NB4 (cell line): Measurements from ENCODE around the gene FAHD1.

Experiments
- DNase-seq: peaks from one replicate; pipeline ENCODE4 v3.0.0; 2010; ENCODE audit warnings: low read depth
- H3K4me3 ChIP-seq: one replicate; pipeline ENCODE4 v1.5.1; 2011; ENCODE audit warnings: mild to moderate bottlenecking, low read depth, low read length, moderate library complexity
- CTCF ChIP-seq: IDR thresholded peaks from one replicate; pipeline ENCODE4 v1.5.1; 2012; ENCODE audit warnings: low read depth, low read length
- MAX ChIP-seq: IDR thresholded peaks from 2 replicates; pipeline ENCODE4 v1.6.1; 2011; ENCODE audit warnings: low read depth, low read length
- MYC ChIP-seq: IDR thresholded peaks from 2 replicates; pipeline ENCODE4 v1.6.1; 2011; ENCODE audit warnings: low read depth, low read length
- POLR2A ChIP-seq: IDR thresholded peaks from 2 replicates; pipeline ENCODE4 v1.6.1; 2011; ENCODE audit warnings: mild to moderate bottlenecking; ENCODE audit not compliant: insufficient read length; ENCODE audit errors: extremely low read depth

FAHD1 gene

DNA sequence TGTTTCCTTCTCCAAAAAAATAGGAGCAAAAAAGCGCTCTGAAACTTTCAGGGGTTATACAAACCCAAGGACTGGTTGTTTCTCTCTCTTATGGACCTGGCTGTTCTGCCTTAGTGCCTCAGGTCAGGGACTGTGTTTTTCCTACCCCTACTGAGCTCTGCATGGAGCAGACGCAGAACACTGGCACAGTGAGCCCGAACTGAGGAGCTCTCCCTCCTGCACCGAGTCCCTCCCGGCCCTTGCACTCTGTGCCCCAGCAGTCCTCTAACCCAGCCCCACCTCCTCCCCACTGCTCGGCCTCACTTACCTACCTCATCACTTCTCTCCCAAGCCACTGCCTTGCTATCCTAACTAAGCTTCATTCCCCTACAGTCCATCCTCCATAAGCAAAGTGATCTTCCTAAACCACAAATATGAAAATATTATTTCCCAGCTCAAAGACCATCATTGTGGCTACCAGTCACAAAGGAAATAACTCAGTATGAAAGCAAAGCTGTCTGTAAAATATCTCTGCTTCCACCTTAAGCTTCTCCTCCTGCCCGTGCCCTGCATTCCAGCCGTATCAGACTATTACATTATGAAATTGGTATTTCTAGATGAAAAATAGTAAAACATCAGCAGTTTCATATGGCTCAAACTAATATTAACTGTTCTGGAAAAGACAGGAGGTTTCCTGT lies 31.3 kb downstream of the FAHD1 start:
- no peak for DNase-seq
- TF ChIP-seq CTCF = no peak
- TF ChIP-seq MYC = no peak
- TF ChIP-seq POLR2A = no peak
- no peak for TF ChIP-seq MAX
- no peak overlapping the region for H3K4me3 ChIP-seq

DNA sequence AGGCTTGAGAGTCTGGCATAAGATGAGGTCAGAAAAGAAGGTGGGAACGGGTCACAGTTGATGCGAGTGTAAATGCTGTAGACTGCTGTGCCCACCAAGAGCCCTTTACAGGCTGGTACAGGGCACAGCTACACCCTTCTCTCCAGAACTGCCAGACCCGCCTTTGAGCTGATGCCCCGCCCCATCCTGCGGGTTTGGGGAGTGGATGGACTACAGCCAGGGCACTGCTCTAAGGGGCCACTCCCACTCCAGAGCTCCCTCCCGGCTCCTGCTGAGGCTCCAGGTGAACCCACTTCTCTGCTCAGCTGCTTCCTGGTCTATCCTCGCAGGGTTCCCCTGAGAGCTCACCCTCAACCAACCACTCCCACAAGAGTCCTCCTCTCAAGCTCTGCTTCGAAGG lies 32.6 kb downstream of the FAHD1 start:
- no peak overlapping the region for H3K4me3 ChIP-seq
- TF ChIP-seq POLR2A = no peak
- TF ChIP-seq MYC = no peak
- no peak for TF ChIP-seq CTCF
- no peak for TF ChIP-seq MAX
- DNase-seq = no peak

DNA sequence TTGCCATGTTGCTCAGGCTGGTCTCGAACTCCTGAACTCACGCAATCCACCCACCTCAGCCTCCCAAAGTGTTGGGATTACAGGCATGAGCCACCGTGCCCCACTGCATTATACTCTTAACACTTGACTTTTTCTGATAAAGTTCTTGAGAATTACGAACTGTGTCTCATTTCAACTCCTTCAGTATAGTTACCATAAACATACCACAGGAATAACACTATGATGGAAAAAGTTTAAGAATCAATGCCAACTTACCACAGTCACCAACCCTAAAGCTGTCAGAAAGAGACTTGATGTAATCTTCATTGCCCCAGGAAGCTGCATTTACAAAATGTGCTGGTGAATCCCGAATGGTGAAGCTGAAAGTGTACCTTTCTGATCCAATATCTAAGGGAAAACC lies 34.7 kb downstream of the FAHD1 start:
- no peak for TF ChIP-seq POLR2A
- TF ChIP-seq MAX = no peak
- no peak for TF ChIP-seq CTCF
- TF ChIP-seq MYC = no peak
- no peak for DNase-seq
- no peak overlapping the region for H3K4me3 ChIP-seq

DNA sequence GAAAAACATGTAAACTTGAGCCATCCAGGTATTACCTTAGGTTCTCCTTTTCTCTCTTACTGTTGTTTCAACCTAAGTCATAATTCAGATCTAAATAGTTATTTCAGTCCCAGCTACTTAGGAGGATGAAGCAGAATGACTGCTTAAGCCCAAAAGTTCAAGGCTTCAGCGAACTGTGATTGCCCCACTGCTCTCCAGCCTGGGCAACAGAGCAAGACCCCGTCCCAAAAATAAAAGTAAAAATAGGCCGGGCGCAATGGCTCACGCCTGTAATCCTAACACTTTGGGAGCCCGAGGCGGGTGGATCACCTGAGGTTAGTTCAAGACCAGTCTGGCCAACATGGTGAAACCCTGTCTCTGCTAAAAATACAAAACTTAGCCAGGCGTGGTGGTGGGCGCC lies 35.4 kb downstream of the FAHD1 start:
- no peak overlapping the region for H3K4me3 ChIP-seq
- no peak for DNase-seq
- TF ChIP-seq POLR2A (no peak), MAX (no peak), CTCF (no peak), MYC (no peak)

GRCh38 chr16:1863681-1864460 lies 36.9 kb downstream of the FAHD1 start:
- TF ChIP-seq MYC (no peak), MAX (no peak), CTCF (peak; percentile 21), POLR2A (no peak)
- DNase-seq = peak; percentile 61
- H3K4me3 ChIP-seq = no peak overlapping the region
